SU-DHL-6 (cell line): ENCODE measurements around the gene MAP3K21.

Source experiments
- H2AFZ ChIP-seq: fragments of 200-600 bp; sonication (generic); 2 replicates; pipeline ENCODE4 v1.6.1; 2014; ENCODE audit warnings: low read depth, mild to moderate bottlenecking, moderate library complexity, mixed read lengths, antibody characterized with exemption, low read length; ENCODE audit not compliant: severe bottlenecking
- H3F3A ChIP-seq: fragments of 200-600 bp; shearing (Covaris generic); 2 replicates; pipeline ENCODE4 v1.6.0; 2016; ENCODE audit warnings: antibody characterized with exemption, mild to moderate bottlenecking; ENCODE audit not compliant: insufficient read depth
- H3K27ac ChIP-seq: fragments of 200-600 bp; sonication (generic); 2 replicates; pipeline ENCODE4 v1.5.1; 2016; ENCODE audit warnings: low read depth, mild to moderate bottlenecking, low read length, moderate library complexity, mixed read lengths
- H3K27me3 ChIP-seq: fragments of 200-600 bp; sonication (generic), shearing (Covaris generic); 2 replicates; pipeline ENCODE4 v1.6.0; 2014; ENCODE audit warnings: mild to moderate bottlenecking, low read length
- H3K36me3 ChIP-seq: fragments of 200-600 bp; sonication (generic); 2 replicates; pipeline ENCODE4 v1.6.1; 2014; ENCODE audit warnings: mild to moderate bottlenecking, low read length, mixed read lengths
- H3K4me2 ChIP-seq: fragments of 300-600, 200-600 bp; shearing (Covaris generic), sonication (generic); 2 replicates; pipeline ENCODE4 v1.6.0; 2014; ENCODE audit warnings: low read length, low read depth, mild to moderate bottlenecking; ENCODE audit not compliant: poor library complexity, severe bottlenecking
- H3K4me3 ChIP-seq: fragments of 200-600 bp; sonication (generic); 2 replicates; pipeline ENCODE4 v1.5.1; 2014; ENCODE audit warnings: antibody characterized with exemption, low read length, mild to moderate bottlenecking, mixed read lengths; ENCODE audit not compliant: insufficient read depth, poor library complexity, severe bottlenecking
- H3K79me2 ChIP-seq: fragments of 200-600 bp; sonication (generic); 2 replicates; pipeline ENCODE4 v1.6.1; 2014; ENCODE audit warnings: mild to moderate bottlenecking, low read length, moderate library complexity; ENCODE audit not compliant: insufficient read depth
- H3K9ac ChIP-seq: fragments of 200-600 bp; sonication (generic); 2 replicates; pipeline ENCODE4 v1.7.0; 2014; ENCODE audit warnings: mild to moderate bottlenecking, low read length
- H3K9me2 ChIP-seq: fragments of 200-600 bp; sonication (generic); replicated peaks from 2 replicates; pipeline ENCODE4 v1.6.1; 2014; ENCODE audit warnings: low read length; ENCODE audit not compliant: insufficient read depth
- H3K9me3 ChIP-seq: fragments of 200-600 bp; sonication (generic); 2 replicates; pipeline ENCODE4 v1.6.1; 2014; ENCODE audit warnings: low read length, mixed read lengths; ENCODE audit not compliant: insufficient read depth
- H4K20me1 ChIP-seq: fragments of 200-600 bp; sonication (generic); 2 replicates; pipeline ENCODE4 v1.6.1; 2014; ENCODE audit warnings: low read depth, mild to moderate bottlenecking, antibody characterized with exemption, low read length, moderate library complexity, mixed read lengths
- EZH2phosphoT487 ChIP-seq: fragments of 200-600 bp; sonication (generic), shearing (Covaris generic); conservative IDR thresholded peaks from 2 replicates; pipeline ENCODE4 v1.6.1; 2018; ENCODE audit warnings: mild to moderate bottlenecking, antibody characterized with exemption, low read length, moderate library complexity, mixed read lengths
- TF ChIP-seq, protein P1 (sequence below): fragments of 200-600 bp; sonication (generic); IDR thresholded peaks from one replicate; pipeline ENCODE4 v1.5.1; 2017; ENCODE audit warnings: antibody characterized with exemption, mild to moderate bottlenecking, low read length, moderate library complexity; ENCODE audit not compliant: insufficient read depth, poor library complexity, severe bottlenecking

MAP3K21 gene

DNA sequence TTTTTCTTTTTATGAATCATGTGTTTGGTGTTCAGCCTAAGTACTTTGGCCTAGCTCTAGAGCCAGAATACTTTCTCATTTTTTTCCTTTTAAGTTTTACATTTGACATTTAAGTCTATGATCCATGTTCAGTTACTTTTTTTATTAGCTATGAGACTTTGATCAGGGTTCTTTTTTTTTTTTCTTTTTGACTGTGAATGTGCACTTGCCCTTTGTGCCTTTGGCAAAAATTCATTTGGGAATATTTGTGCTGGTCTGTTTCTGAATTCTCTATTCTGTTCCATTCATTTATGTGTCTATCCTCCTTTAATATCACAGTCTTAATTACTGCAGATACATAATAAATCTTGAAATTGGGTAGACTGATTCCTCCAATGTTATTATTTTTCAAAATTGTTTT lies 93.8 kb downstream of the MAP3K21 start:
- Histone ChIP-seq H3K27ac (no peak overlapping the region), H3K9me3 (no peaks in the 10 kb centered on the region), H3K4me3 (no peak overlapping the region), H3K9me2 (no peaks in the 10 kb centered on the region), H3K9ac (no peak overlapping the region), H3K36me3 (no peaks in the 10 kb centered on the region), H3K4me2 (no peak overlapping the region), H3K27me3 (no peaks in the 10 kb centered on the region), H2AFZ (no peak overlapping the region), H3F3A (no peaks in the 10 kb centered on the region), H4K20me1 (no peaks in the 10 kb centered on the region), H3K79me2 (no peaks in the 10 kb centered on the region)
- TF ChIP-seq, protein P1, sequence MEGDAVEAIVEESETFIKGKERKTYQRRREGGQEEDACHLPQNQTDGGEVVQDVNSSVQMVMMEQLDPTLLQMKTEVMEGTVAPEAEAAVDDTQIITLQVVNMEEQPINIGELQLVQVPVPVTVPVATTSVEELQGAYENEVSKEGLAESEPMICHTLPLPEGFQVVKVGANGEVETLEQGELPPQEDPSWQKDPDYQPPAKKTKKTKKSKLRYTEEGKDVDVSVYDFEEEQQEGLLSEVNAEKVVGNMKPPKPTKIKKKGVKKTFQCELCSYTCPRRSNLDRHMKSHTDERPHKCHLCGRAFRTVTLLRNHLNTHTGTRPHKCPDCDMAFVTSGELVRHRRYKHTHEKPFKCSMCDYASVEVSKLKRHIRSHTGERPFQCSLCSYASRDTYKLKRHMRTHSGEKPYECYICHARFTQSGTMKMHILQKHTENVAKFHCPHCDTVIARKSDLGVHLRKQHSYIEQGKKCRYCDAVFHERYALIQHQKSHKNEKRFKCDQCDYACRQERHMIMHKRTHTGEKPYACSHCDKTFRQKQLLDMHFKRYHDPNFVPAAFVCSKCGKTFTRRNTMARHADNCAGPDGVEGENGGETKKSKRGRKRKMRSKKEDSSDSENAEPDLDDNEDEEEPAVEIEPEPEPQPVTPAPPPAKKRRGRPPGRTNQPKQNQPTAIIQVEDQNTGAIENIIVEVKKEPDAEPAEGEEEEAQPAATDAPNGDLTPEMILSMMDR, result no peak
- TF ChIP-seq EZH2phosphoT487, result no peak

DNA sequence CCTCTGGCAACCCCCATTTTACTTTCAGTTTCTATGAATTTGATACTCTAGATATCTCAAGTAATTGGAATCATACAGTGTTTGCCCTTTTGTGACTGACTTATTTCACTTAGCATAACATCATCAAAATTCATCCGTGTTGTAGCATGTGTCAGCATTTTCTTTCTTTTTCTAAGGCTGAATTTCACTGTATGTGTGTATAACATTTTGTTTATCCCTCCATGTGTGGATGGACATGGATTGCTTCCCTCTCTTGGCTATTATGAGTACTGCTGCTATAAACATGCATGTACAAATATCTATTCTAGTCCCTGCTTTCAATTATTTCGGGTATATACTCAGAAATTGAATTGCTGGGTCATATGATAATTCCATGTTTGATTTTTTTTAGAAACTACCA lies 97.3 kb downstream of the MAP3K21 start:
- H2AFZ ChIP-seq, result no peak overlapping the region
- no peaks in the 10 kb centered on the region for H3K9me3 ChIP-seq
- no peak overlapping the region for H3K4me2 ChIP-seq
- H3K9ac ChIP-seq, result no peak overlapping the region
- TF ChIP-seq, protein P1, result no peak
- no peak for TF ChIP-seq EZH2phosphoT487
- no peak overlapping the region for H3K4me3 ChIP-seq
- H3F3A ChIP-seq, result no peaks in the 10 kb centered on the region
- H4K20me1 ChIP-seq, result no peaks in the 10 kb centered on the region
- no peaks in the 10 kb centered on the region for H3K79me2 ChIP-seq
- H3K27me3 ChIP-seq, result no peaks in the 10 kb centered on the region
- no peaks in the 10 kb centered on the region for H3K36me3 ChIP-seq
- no peaks in the 10 kb centered on the region for H3K9me2 ChIP-seq
- H3K27ac ChIP-seq, result no peak overlapping the region

DNA sequence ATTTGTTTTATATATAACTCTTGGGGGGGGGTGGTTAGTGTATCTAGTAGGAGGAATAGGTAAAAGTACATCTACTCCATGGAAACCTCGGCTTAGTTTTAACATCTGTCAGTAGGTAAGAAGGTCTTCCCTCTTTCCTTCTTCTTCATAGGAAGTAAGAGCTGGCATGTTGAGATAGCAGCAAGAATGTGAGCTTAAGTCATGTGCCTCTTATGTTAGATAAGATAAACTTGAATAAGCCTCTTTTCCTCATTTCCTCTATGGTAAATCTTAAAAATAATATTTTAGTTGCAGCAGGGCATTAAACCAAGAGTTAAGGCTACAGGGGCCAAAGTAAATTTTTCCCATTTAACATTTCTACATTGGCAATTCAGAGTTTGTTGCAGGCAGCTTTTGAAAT lies 100.4 kb downstream of the MAP3K21 start:
- Histone ChIP-seq H3K27me3 (no peaks in the 10 kb centered on the region), H3K36me3 (no peaks in the 10 kb centered on the region), H3K4me3 (no peak overlapping the region), H3K27ac (no peak overlapping the region), H3K79me2 (no peaks in the 10 kb centered on the region), H2AFZ (no peak overlapping the region), H3F3A (no peaks in the 10 kb centered on the region), H3K9ac (no peak overlapping the region), H3K4me2 (no peak overlapping the region), H4K20me1 (no peaks in the 10 kb centered on the region), H3K9me2 (no peaks in the 10 kb centered on the region), H3K9me3 (no peaks in the 10 kb centered on the region)
- TF ChIP-seq EZH2phosphoT487, result no peak
- TF ChIP-seq, protein P1, result no peak
